CD14-positive monocyte (primary cell): ENCODE data around the gene LUZP1. TPM values are rescaled to one million over a fixed set of nuclear protein-coding genes. Genes with fewer than 3 reads are reported as not detected.

Experiments used
- DNase-seq, 3 donors: peaks; one replicate each; pipeline ENCODE4 v3.0.0-alpha.2; 2011 to 2022
- H2AFZ ChIP-seq: 2 replicates; pipeline ENCODE4 v1.6.0; 2012; ENCODE audit warnings: mild to moderate bottlenecking, low read depth, low read length, inconsistent platforms; ENCODE audit not compliant: insufficient read depth, poor library complexity, severe bottlenecking
- H3K27ac ChIP-seq, 2 donors: 1 replicate in 1 of 2; 2 replicates in 1 of 2; pipeline ENCODE4 v1.5.1; 2012 to 2013; ENCODE audit warnings: low read length in 2 of 2, control low read depth in 1 of 2, inconsistent platforms in 1 of 2, low read depth in 1 of 2, mild to moderate bottlenecking in 1 of 2
- H3K27me3 ChIP-seq, 2 donors: one replicate each; pipeline versions ENCODE4 v1.6.0 to v1.6.1; 2011 to 2013; ENCODE audit warnings: low read length in 2 of 2; ENCODE audit not compliant: control insufficient read depth in 2 of 2, insufficient read depth in 2 of 2
- H3K36me3 ChIP-seq, 2 donors: replicated peaks in 1 of 2; 1 replicate in 1 of 2; 2 replicates in 1 of 2; pipeline versions ENCODE4 v1.5.1 to v1.6.1; 2012 to 2013; ENCODE audit warnings: low read length in 2 of 2, control low read depth in 1 of 2, inconsistent platforms in 1 of 2, mild to moderate bottlenecking in 1 of 2; ENCODE audit not compliant: insufficient read depth in 2 of 2, control insufficient read depth in 1 of 2
- H3K4me1 ChIP-seq, 2 donors: 1 replicate in 1 of 2; 2 replicates in 1 of 2; pipeline versions ENCODE4 v1.5.1 to v1.6.1; 2012 to 2013; ENCODE audit warnings: low read length in 2 of 2, control low read depth in 1 of 2, inconsistent platforms in 1 of 2, mild to moderate bottlenecking in 1 of 2, moderate library complexity in 1 of 2; ENCODE audit not compliant: insufficient read depth in 2 of 2, control insufficient read depth in 1 of 2
- H3K4me2 ChIP-seq: replicated peaks from 2 replicates; pipeline ENCODE3; 2012; ENCODE audit warnings: low read length, moderate library complexity, mild to moderate bottlenecking; ENCODE audit not compliant: poor library complexity, severe bottlenecking; ENCODE audit errors: extremely low read depth
- H3K4me3 ChIP-seq, 3 experiments: fragments of 200-600 bp in 1 of 3; sonication (generic) in 1 of 3; replicated peaks in 1 of 3; 1 replicate in 2 of 3; 2 replicates in 1 of 3; pipeline ENCODE4 v1.5.1; 2011 to 2013; ENCODE audit warnings: low read length in 3 of 3, mild to moderate bottlenecking in 3 of 3, control low read depth in 2 of 3, low read depth in 2 of 3, inconsistent platforms in 1 of 3, moderate library complexity in 1 of 3
- H3K79me2 ChIP-seq: 2 replicates; pipeline ENCODE4 v1.6.0; 2012; ENCODE audit warnings: mild to moderate bottlenecking, control low read depth, inconsistent platforms, low read length, moderate library complexity; ENCODE audit not compliant: insufficient read depth
- H3K9ac ChIP-seq: 2 replicates; pipeline ENCODE4 v1.6.0; 2017; ENCODE audit warnings: low read length, mild to moderate bottlenecking; ENCODE audit not compliant: insufficient read depth, poor library complexity, severe bottlenecking
- H3K9me3 ChIP-seq, 2 donors: replicated peaks in 1 of 2; 1 replicate in 1 of 2; 2 replicates in 1 of 2; pipeline versions ENCODE4 v1.5.1 to v1.6.1; 2012 to 2013; ENCODE audit warnings: low read length in 2 of 2, control low read depth in 1 of 2; ENCODE audit not compliant: control insufficient read depth in 1 of 2, insufficient read depth in 1 of 2
- H4K20me1 ChIP-seq: 2 replicates; pipeline ENCODE4 v1.6.0; 2012; ENCODE audit warnings: mild to moderate bottlenecking, low read length, control low read depth, moderate library complexity; ENCODE audit not compliant: insufficient read depth
- H3K27ac Mint-ChIP-seq, 7 donors: one replicate each; pipeline ENCODE4 v1.8.0; 2020; ENCODE audit warnings: mild to moderate bottlenecking in 7 of 7, mixed read lengths in 7 of 7, moderate library complexity in 6 of 7, inconsistent platforms in 2 of 7
- H3K27me3 Mint-ChIP-seq, 3 donors: one replicate each; pipeline ENCODE4 v1.8.0; 2021 to 2022; ENCODE audit warnings: low read depth in 3 of 3, mild to moderate bottlenecking in 3 of 3, mixed read lengths in 3 of 3, moderate library complexity in 3 of 3, inconsistent platforms in 1 of 3
- H3K36me3 Mint-ChIP-seq, 2 donors: one replicate each; pipeline ENCODE4 v1.8.0; 2020; ENCODE audit warnings: mixed read lengths in 2 of 2, inconsistent platforms in 1 of 2, mild to moderate bottlenecking in 1 of 2
- H3K4me1 Mint-ChIP-seq: one replicate; pipeline ENCODE4 v1.8.0; 2020; ENCODE audit warnings: mild to moderate bottlenecking, mixed read lengths
- H3K4me3 Mint-ChIP-seq, 2 donors: one replicate each; pipeline ENCODE4 v1.8.0; 2020; ENCODE audit warnings: mild to moderate bottlenecking in 2 of 2, mixed read lengths in 2 of 2, moderate library complexity in 1 of 2
- H3K9me3 Mint-ChIP-seq, 7 donors: one replicate each; pipeline ENCODE4 v1.8.0; 2020 to 2022; ENCODE audit warnings: mixed read lengths in 7 of 7, mild to moderate bottlenecking in 6 of 7, moderate library complexity in 6 of 7, inconsistent platforms in 2 of 7
- CTCF ChIP-seq: fragments of 200-600 bp; IDR thresholded peaks from one replicate; pipeline ENCODE4 v1.8.0; 2022; ENCODE audit warnings: antibody characterized with exemption, mild to moderate bottlenecking
- WGBS: methylation state at CpG from one replicate; pipeline ENCODE4 v1.1.5; 2013; ENCODE audit warnings: missing lambda C conversion rate; ENCODE audit not compliant: insufficient coverage; 5-methylcytosine and 5-hydroxymethylcytosine counted together
- intact Hi-C, 2 donors: fragments of 100-400 bp; cut with micrococcal nuclease; formaldehyde crosslinking; loops; one replicate each; pipeline versions ENCODE4 v1.15.0 to v1.15.1; 2023
- polyA plus RNA-seq, 3 donors: library from polyadenylated mRNA; depleted of rRNA in 1 of 3; unstranded in 2 of 3; stranded (reverse) in 1 of 3; fragments of 300-500 nt in 2 of 3; fragments of >200 nt in 1 of 3; fragmentation: Illumina TruSeq in 2 of 3; gene quantifications; 1 replicate in 2 of 3; 2 replicates in 1 of 3; pipeline ENCODE4 v1.2.3, GENCODE V29; 2012 to 2021

LUZP1 gene
- polyA plus RNA-seq, 3 donors = 4.4 to 8.7 (median 5.8) TPM

GRCh38 chr1:23167353-23168078, 1.1 kb downstream of the LUZP1 start:
- peaks cover 4 to 16% (median 9%) of the 10 kb centered on the region in 3 donors for H3K27me3 Mint-ChIP-seq
- Histone ChIP-seq H3K27ac (no peak overlapping the region), H3K4me1 (peaks cover 25 to 29% of the 10 kb centered on the region in 2 donors), H3K27me3 (peaks cover 0 to 8% of the 10 kb centered on the region in 2 donors), H3K9me3 (no peaks in the 10 kb centered on the region), H4K20me1 (peaks cover 50% of the 10 kb centered on the region), H3K79me2 (peaks cover 52% of the 10 kb centered on the region), H3K4me3 (peak overlapping the region; percentile 85 to 97 (median 92)), H3K9ac (peak overlapping the region; percentile 64), H3K36me3 (no peaks in the 10 kb centered on the region), H2AFZ (peak overlapping the region; percentile 60), H3K4me2 (peak overlapping the region; percentile 77)
- 2% methylated on average over 42 of the region's 45 CpGs for WGBS
- peak in 1 of 3 donors; percentile 9 for DNase-seq
- H3K9me3 Mint-ChIP-seq = peaks cover 0 to 1% (median 0%) of the 10 kb centered on the region in 7 donors
- peak overlapping the region; percentile 99 to 100 for H3K4me3 Mint-ChIP-seq
- no peaks in the 10 kb centered on the region for H3K36me3 Mint-ChIP-seq
- peaks cover 35% of the 10 kb centered on the region for H3K4me1 Mint-ChIP-seq
- TF ChIP-seq CTCF = no peak
- intact Hi-C loops = loop anchor here in 1 of 2 donors (5.0 kb wide), 1 partner anchor 60 kb away; no protein-coding TSS in a partner anchor
- peak overlapping the region in 2 of 7 donors; percentile 30 to 41 for H3K27ac Mint-ChIP-seq

GRCh38 chr1:23166854-23167253, 1.8 kb downstream of the LUZP1 start:
- peaks cover 0 to 8% of the 10 kb centered on the region in 2 donors for H3K27me3 ChIP-seq
- peaks cover 55% of the 10 kb centered on the region for H4K20me1 ChIP-seq
- Mint-ChIP-seq H3K4me1 (peaks cover 35% of the 10 kb centered on the region), H3K27me3 (peaks cover 4 to 16% (median 9%) of the 10 kb centered on the region in 3 donors), H3K4me3 (peak overlapping the region; percentile 84 to 89), H3K36me3 (no peaks in the 10 kb centered on the region), H3K9me3 (peaks cover 0 to 1% (median 0%) of the 10 kb centered on the region in 7 donors), H3K27ac (no peak overlapping the region)
- peak overlapping the region; percentile 64 for H3K9ac ChIP-seq
- peaks cover 58% of the 10 kb centered on the region for H3K79me2 ChIP-seq
- intact Hi-C loops = loop anchor here in 1 of 2 donors (5.0 kb wide), 1 partner anchor 60 kb away; no protein-coding TSS in a partner anchor
- H3K4me1 ChIP-seq = peaks cover 25 to 29% of the 10 kb centered on the region in 2 donors
- DNase-seq = no peak
- H3K4me3 ChIP-seq = peak overlapping the region in 1 of 3 experiments; percentile 92
- no peak overlapping the region for H3K27ac ChIP-seq
- TF ChIP-seq CTCF = no peak
- no peaks in the 10 kb centered on the region for H3K9me3 ChIP-seq
- peak overlapping the region; percentile 77 for H3K4me2 ChIP-seq
- no peaks in the 10 kb centered on the region for H3K36me3 ChIP-seq
- no peak overlapping the region for H2AFZ ChIP-seq
